ENCODE measurements around the gene CORO2A. TPM values are rescaled to one million over a fixed set of nuclear protein-coding genes. Genes with fewer than 3 reads are reported as not detected.

Gene CORO2A
- total and polyA plus RNA-seq, 9 donors = 0.13 to 3.7 (median 1.2) TPM

- 85 to 88% (median 87%) methylated on average over 5 of the region's 5 CpGs for WGBS, 3 donors
- Histone ChIP-seq H3K36me3 (no peaks in the 10 kb centered on the region), H3K27ac (no peak overlapping the region), H3K9me3 (no peaks in the 10 kb centered on the region), H3K4me1 (ENCODE audit: insufficient read depth) (no peaks in the 10 kb centered on the region), H3K4me3 (no peak overlapping the region), H3K27me3 (no peaks in the 10 kb centered on the region)
- TF ChIP-seq EP300 (IDR thresholded peaks at IDR 0.05) = no peak
- TF ChIP-seq CTCF (IDR thresholded peaks at IDR 0.05) = no peak
- TF ChIP-seq POLR2A (IDR thresholded peaks at IDR 0.05) = no peak
- intact Hi-C loops (cut with DNase I) = no loop called here
- DNase-seq = no peak
These were observed 4.5 kb downstream of the CORO2A start for GRCh38 chr9:98187926-98188325.

- 0 to 90% (median 35%) methylated on average over 1 of the region's 1 CpG for WGBS, 3 donors
- Histone ChIP-seq H3K9me3 (no peaks in the 10 kb centered on the region), H3K27ac (no peak overlapping the region), H3K27me3 (no peaks in the 10 kb centered on the region), H3K4me1 (ENCODE audit: insufficient read depth) (no peaks in the 10 kb centered on the region), H3K36me3 (no peaks in the 10 kb centered on the region), H3K4me3 (no peak overlapping the region)
- no peak for DNase-seq
- no peak for TF ChIP-seq CTCF (IDR thresholded peaks at IDR 0.05)
- no peak for TF ChIP-seq EP300 (IDR thresholded peaks at IDR 0.05)
- no peak for TF ChIP-seq POLR2A (IDR thresholded peaks at IDR 0.05)
- intact Hi-C loops (cut with DNase I) = no loop called here
These were observed 6.2 kb downstream of the CORO2A start for GRCh38 chr9:98186236-98186635.

- TF ChIP-seq CTCF (IDR thresholded peaks at IDR 0.05) (no peak), EP300 (IDR thresholded peaks at IDR 0.05) (no peak), POLR2A (IDR thresholded peaks at IDR 0.05) (no peak)
- Histone ChIP-seq H3K27ac (no peak overlapping the region), H3K9me3 (no peaks in the 10 kb centered on the region), H3K4me3 (no peak overlapping the region), H3K27me3 (no peaks in the 10 kb centered on the region), H3K4me1 (ENCODE audit: insufficient read depth) (no peaks in the 10 kb centered on the region), H3K36me3 (no peaks in the 10 kb centered on the region)
- 52 to 66% (median 66%) methylated on average over 6 of the region's 6 CpGs for WGBS, 3 donors
- DNase-seq = no peak
- intact Hi-C loops (cut with DNase I) = no loop called here
These were observed 6.7 kb downstream of the CORO2A start for GRCh38 chr9:98185611-98186171.

GRCh38 chr9:98185021-98185567 is 7.3 kb downstream of the CORO2A start:
- TF ChIP-seq CTCF (IDR thresholded peaks at IDR 0.05) (no peak), EP300 (IDR thresholded peaks at IDR 0.05) (no peak), POLR2A (IDR thresholded peaks at IDR 0.05) (no peak)
- no peak overlapping the region for H3K27ac ChIP-seq
- 77 to 96% (median 92%) methylated on average over 6 of the region's 6 CpGs for WGBS, 3 donors
- H3K4me1 ChIP-seq (ENCODE audit: insufficient read depth) = no peaks in the 10 kb centered on the region
- no peak for DNase-seq
- H3K27me3 ChIP-seq = no peaks in the 10 kb centered on the region
- no peaks in the 10 kb centered on the region for H3K36me3 ChIP-seq
- no peaks in the 10 kb centered on the region for H3K9me3 ChIP-seq
- intact Hi-C loops (cut with DNase I) = no loop called here
- H3K4me3 ChIP-seq = no peak overlapping the region

Data from ovary (tissue), 9 donors.